ENCODE measurements around the gene ARMC7. TPM values are rescaled to one million over a fixed set of nuclear protein-coding genes. Genes with fewer than 3 reads are reported as not detected.

ARMC7 gene
- total and polyA plus RNA-seq, 2 donors (not counting 1 experiment from before 2014, with no cell fraction given): 3.1 to 5.9 TPM

GRCh38 chr17:75105126-75106080 is 4.4 kb upstream of the ARMC7 start:
- Histone ChIP-seq H4K20me1 (ENCODE audit: control insufficient read depth, extremely low read depth, insufficient read depth, low read length) (no peaks in the 10 kb centered on the region), H3K9ac (ENCODE audit: insufficient read depth, low read length) (no peak overlapping the region), H3K27me3 (ENCODE audit: control insufficient read depth, insufficient read depth, low read length) (no peaks in the 10 kb centered on the region), H3K9me3 (ENCODE audit: control insufficient read depth, insufficient read depth, low read depth, low read length) (no peaks in the 10 kb centered on the region), H3K4me3 (replicated peaks in 1 of 4; ENCODE audit: control extremely low read depth in 1 of 4, insufficient read depth in 1 of 4, low read depth in 3 of 4, low read length in 4 of 4) (no peak overlapping the region), H3K27ac (ENCODE audit: insufficient read depth, low read length) (no peak overlapping the region), H3K79me2 (ENCODE audit: control insufficient read depth, insufficient read depth, low read length) (peaks cover 1% of the 10 kb centered on the region), H3K36me3 (ENCODE audit: control insufficient read depth, insufficient read depth, low read length) (no peaks in the 10 kb centered on the region), H3K4me1 (ENCODE audit: control insufficient read depth, extremely low read depth, insufficient read depth, low read length) (peaks cover 2% of the 10 kb centered on the region), H2AFZ (ENCODE audit: low read length) (no peak overlapping the region), H3K4me2 (ENCODE audit: extremely low read depth, insufficient read depth, low read length) (no peak overlapping the region)
- no peak for TF ChIP-seq EZH2 (IDR thresholded peaks at IDR 0.05; ENCODE audit: low read length, missing control alignments)
- TF ChIP-seq, protein P1, sequence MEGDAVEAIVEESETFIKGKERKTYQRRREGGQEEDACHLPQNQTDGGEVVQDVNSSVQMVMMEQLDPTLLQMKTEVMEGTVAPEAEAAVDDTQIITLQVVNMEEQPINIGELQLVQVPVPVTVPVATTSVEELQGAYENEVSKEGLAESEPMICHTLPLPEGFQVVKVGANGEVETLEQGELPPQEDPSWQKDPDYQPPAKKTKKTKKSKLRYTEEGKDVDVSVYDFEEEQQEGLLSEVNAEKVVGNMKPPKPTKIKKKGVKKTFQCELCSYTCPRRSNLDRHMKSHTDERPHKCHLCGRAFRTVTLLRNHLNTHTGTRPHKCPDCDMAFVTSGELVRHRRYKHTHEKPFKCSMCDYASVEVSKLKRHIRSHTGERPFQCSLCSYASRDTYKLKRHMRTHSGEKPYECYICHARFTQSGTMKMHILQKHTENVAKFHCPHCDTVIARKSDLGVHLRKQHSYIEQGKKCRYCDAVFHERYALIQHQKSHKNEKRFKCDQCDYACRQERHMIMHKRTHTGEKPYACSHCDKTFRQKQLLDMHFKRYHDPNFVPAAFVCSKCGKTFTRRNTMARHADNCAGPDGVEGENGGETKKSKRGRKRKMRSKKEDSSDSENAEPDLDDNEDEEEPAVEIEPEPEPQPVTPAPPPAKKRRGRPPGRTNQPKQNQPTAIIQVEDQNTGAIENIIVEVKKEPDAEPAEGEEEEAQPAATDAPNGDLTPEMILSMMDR (conservative IDR thresholded peaks at IDR 0.05 in 1 of 2, IDR thresholded peaks at IDR 0.05 in 1 of 2; ENCODE audit: low read depth in 1 of 2, low read length in 2 of 2): peak; percentile 66 to 84
- peak in 1 of 2 donors; percentile 31 for DNase-seq (ENCODE audit: low read depth in 2 of 2)

DNA sequence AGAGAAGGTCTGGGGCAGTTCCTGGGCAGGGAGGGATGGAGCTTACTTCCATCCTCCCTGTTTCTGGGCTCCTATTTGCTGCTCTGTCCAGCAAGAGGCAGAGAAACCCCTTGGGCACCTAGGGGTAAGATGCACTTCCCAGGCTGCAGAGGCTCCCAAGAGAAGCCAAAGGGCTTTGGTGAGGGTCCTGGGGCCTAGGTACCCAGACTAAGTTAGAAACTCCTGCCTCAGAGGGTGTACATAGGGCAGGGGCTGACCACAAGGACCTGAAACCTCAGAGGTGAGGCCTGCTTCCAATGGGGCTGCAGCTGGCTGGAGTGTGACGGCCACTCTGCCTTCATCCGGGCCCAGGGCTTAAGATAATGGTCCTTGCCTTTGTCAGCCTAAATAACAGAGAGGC is 1.6 kb upstream of the ARMC7 start:
- Histone ChIP-seq H3K4me1 (ENCODE audit: control insufficient read depth, extremely low read depth, insufficient read depth, low read length) (peaks cover 5% of the 10 kb centered on the region), H3K9ac (ENCODE audit: insufficient read depth, low read length) (no peak overlapping the region), H3K27me3 (ENCODE audit: control insufficient read depth, insufficient read depth, low read length) (no peaks in the 10 kb centered on the region), H4K20me1 (ENCODE audit: control insufficient read depth, extremely low read depth, insufficient read depth, low read length) (no peaks in the 10 kb centered on the region), H3K4me3 (replicated peaks in 1 of 4; ENCODE audit: control extremely low read depth in 1 of 4, insufficient read depth in 1 of 4, low read depth in 3 of 4, low read length in 4 of 4) (no peak overlapping the region), H3K4me2 (ENCODE audit: extremely low read depth, insufficient read depth, low read length) (no peak overlapping the region), H3K27ac (ENCODE audit: insufficient read depth, low read length) (no peak overlapping the region), H3K9me3 (ENCODE audit: control insufficient read depth, insufficient read depth, low read depth, low read length) (no peaks in the 10 kb centered on the region), H2AFZ (ENCODE audit: low read length) (no peak overlapping the region), H3K79me2 (ENCODE audit: control insufficient read depth, insufficient read depth, low read length) (peaks cover 3% of the 10 kb centered on the region), H3K36me3 (ENCODE audit: control insufficient read depth, insufficient read depth, low read length) (no peaks in the 10 kb centered on the region)
- DNase-seq (ENCODE audit: low read depth in 2 of 2): no peak
- TF ChIP-seq, protein P1 (conservative IDR thresholded peaks at IDR 0.05 in 1 of 2, IDR thresholded peaks at IDR 0.05 in 1 of 2; ENCODE audit: low read depth in 1 of 2, low read length in 2 of 2): no peak
- no peak for TF ChIP-seq EZH2 (IDR thresholded peaks at IDR 0.05; ENCODE audit: low read length, missing control alignments)

DNA sequence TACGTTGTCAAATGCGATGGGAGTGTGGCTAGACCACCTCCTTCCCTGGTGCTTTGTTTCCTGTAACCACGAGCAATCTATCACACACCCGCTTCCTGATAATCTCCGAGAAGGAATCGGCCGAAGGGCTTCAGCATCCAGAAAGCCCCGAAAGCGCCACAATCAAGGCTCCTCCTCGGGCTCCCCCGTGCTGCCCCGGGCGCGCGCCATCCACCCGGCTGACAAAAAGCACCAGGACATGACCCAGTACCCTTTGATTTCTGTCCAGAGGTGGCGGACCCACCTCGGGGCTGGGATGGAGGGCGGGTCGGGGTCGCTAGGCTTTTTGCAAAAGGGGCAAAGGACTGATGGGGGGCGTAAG is 743 bp upstream of the ARMC7 start:
- Histone ChIP-seq H3K9ac (ENCODE audit: insufficient read depth, low read length) (no peak overlapping the region), H3K4me2 (ENCODE audit: extremely low read depth, insufficient read depth, low read length) (peak overlapping the region; percentile 90), H4K20me1 (ENCODE audit: control insufficient read depth, extremely low read depth, insufficient read depth, low read length) (no peaks in the 10 kb centered on the region), H2AFZ (ENCODE audit: low read length) (peak overlapping the region; percentile 42), H3K27ac (ENCODE audit: insufficient read depth, low read length) (no peak overlapping the region), H3K27me3 (ENCODE audit: control insufficient read depth, insufficient read depth, low read length) (no peaks in the 10 kb centered on the region), H3K36me3 (ENCODE audit: control insufficient read depth, insufficient read depth, low read length) (no peaks in the 10 kb centered on the region), H3K9me3 (ENCODE audit: control insufficient read depth, insufficient read depth, low read depth, low read length) (no peaks in the 10 kb centered on the region), H3K4me1 (ENCODE audit: control insufficient read depth, extremely low read depth, insufficient read depth, low read length) (peaks cover 8% of the 10 kb centered on the region), H3K79me2 (ENCODE audit: control insufficient read depth, insufficient read depth, low read length) (peaks cover 3% of the 10 kb centered on the region), H3K4me3 (replicated peaks in 1 of 4; ENCODE audit: control extremely low read depth in 1 of 4, insufficient read depth in 1 of 4, low read depth in 3 of 4, low read length in 4 of 4) (peak overlapping the region in 3 of 4 experiments; percentile 64 to 83 (median 80))
- TF ChIP-seq EZH2 (IDR thresholded peaks at IDR 0.05; ENCODE audit: low read length, missing control alignments): no peak
- TF ChIP-seq, protein P1 (conservative IDR thresholded peaks at IDR 0.05 in 1 of 2, IDR thresholded peaks at IDR 0.05 in 1 of 2; ENCODE audit: low read depth in 1 of 2, low read length in 2 of 2): no peak
- no peak for DNase-seq (ENCODE audit: low read depth in 2 of 2)
